ENCODE data around the gene SYP.

DNA sequence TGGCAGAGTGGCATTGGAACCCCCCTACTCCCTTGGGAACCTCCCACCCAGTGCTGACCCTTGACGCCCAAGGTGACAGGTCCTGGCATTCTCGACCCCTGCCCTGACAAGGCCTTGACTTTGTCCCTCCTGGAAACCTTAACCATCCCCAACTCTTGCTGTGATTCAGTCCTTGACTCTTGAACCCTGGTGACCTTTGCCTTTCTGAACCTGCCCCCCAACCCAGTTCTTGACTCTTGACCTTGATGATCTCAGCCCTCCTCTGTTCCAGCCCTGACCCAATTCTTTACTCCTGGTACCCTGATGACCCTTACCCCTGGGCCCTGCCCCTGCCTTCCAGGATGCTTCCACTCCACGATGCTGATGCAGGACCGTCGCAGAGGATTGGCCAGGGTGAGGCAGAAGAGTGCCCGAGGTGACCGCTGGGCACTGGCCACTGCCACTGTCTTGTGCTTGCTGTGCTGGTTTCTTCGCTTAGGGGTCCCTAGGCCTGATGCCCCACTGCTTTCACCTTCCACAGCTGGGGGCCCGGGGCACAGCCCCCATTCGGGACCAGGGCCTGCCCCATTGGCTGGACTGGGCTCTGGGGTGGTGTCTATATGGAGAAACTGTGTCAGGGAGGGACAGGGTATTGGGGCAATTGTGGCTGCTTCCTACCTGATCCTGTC lies 31.5 kb upstream of the SYP start:
- TF ChIP-seq, protein P1, sequence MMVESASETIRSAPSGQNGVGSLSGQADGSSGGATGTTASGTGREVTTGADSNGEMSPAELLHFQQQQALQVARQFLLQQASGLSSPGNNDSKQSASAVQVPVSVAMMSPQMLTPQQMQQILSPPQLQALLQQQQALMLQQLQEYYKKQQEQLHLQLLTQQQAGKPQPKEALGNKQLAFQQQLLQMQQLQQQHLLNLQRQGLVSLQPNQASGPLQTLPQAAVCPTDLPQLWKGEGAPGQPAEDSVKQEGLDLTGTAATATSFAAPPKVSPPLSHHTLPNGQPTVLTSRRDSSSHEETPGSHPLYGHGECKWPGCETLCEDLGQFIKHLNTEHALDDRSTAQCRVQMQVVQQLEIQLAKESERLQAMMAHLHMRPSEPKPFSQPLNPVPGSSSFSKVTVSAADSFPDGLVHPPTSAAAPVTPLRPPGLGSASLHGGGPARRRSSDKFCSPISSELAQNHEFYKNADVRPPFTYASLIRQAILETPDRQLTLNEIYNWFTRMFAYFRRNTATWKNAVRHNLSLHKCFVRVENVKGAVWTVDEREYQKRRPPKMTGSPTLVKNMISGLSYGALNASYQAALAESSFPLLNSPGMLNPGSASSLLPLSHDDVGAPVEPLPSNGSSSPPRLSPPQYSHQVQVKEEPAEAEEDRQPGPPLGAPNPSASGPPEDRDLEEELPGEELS (CRISPR knock-in tag; IDR thresholded peaks at IDR 0.05; ENCODE audit: borderline replicate concordance): no peak
- TF ChIP-seq TAF15 (IDR thresholded peaks at IDR 0.05; ENCODE audit: low read depth, low read length): no peak
